ENCODE results near the gene TMEM39B. TPM values are rescaled to one million over a fixed set of nuclear protein-coding genes. Genes with fewer than 3 reads are reported as not detected.

TMEM39B gene
- total RNA-seq, 1 donor from 2014 or later = 5.2 TPM

DNA sequence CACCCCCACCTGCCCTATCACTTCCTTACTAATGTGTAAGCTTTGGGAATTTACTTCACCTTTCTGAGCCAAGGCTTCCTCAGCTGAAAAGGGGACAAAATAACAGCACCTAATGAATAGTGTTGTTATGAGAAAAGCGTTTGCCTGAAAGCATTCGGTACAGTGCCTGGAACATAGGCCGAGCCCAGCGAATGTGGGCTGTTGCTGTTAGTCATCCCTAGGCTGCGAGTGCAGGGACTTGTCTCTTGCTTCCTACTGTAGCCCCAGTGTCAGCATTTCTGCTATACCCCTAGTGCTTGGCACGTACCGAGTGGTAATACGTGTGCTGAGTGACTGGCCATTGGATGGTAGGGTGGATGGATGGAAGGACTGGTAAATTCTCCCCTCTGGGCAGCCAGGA is 18.4 kb downstream of the TMEM39B start:
- H3K4me3 ChIP-seq (ENCODE audit: low read depth, low read length) = no peak overlapping the region
- peaks cover 4% of the 10 kb centered on the region for H3K36me3 ChIP-seq (ENCODE audit: control insufficient read depth, insufficient read depth, low read length)
- no peak for DNase-seq (ENCODE audit: low read depth)
- TF ChIP-seq, protein P1, sequence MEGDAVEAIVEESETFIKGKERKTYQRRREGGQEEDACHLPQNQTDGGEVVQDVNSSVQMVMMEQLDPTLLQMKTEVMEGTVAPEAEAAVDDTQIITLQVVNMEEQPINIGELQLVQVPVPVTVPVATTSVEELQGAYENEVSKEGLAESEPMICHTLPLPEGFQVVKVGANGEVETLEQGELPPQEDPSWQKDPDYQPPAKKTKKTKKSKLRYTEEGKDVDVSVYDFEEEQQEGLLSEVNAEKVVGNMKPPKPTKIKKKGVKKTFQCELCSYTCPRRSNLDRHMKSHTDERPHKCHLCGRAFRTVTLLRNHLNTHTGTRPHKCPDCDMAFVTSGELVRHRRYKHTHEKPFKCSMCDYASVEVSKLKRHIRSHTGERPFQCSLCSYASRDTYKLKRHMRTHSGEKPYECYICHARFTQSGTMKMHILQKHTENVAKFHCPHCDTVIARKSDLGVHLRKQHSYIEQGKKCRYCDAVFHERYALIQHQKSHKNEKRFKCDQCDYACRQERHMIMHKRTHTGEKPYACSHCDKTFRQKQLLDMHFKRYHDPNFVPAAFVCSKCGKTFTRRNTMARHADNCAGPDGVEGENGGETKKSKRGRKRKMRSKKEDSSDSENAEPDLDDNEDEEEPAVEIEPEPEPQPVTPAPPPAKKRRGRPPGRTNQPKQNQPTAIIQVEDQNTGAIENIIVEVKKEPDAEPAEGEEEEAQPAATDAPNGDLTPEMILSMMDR (IDR thresholded peaks at IDR 0.05; ENCODE audit: insufficient read depth, low read length, poor library complexity, severe bottlenecking) = no peak
- no peaks in the 10 kb centered on the region for H3K27me3 ChIP-seq (ENCODE audit: control insufficient read depth, insufficient read depth, low read length)

DNA sequence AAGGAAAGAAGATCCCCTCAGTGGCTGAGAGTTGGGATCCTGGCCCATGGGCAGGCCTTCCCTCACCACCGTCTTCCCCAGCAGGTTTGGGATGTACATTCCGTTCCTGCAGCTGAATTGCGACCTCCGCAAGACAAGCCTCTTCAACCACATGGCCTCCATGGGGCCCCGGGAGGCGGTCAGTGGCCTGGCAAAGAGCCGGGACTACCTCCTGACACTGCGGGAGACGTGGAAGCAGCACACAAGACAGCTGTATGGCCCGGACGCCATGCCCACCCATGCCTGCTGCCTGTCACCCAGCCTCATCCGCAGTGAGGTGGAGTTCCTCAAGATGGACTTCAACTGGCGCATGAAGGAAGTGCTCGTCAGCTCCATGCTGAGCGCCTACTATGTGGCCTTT is 18.9 kb downstream of the TMEM39B start:
- no peak for DNase-seq (ENCODE audit: low read depth)
- Histone ChIP-seq H3K4me3 (ENCODE audit: low read depth, low read length) (no peak overlapping the region), H3K36me3 (ENCODE audit: control insufficient read depth, insufficient read depth, low read length) (peaks cover 4% of the 10 kb centered on the region), H3K27me3 (ENCODE audit: control insufficient read depth, insufficient read depth, low read length) (no peaks in the 10 kb centered on the region)
- TF ChIP-seq, protein P1 (IDR thresholded peaks at IDR 0.05; ENCODE audit: insufficient read depth, low read length, poor library complexity, severe bottlenecking) = no peak

DNA sequence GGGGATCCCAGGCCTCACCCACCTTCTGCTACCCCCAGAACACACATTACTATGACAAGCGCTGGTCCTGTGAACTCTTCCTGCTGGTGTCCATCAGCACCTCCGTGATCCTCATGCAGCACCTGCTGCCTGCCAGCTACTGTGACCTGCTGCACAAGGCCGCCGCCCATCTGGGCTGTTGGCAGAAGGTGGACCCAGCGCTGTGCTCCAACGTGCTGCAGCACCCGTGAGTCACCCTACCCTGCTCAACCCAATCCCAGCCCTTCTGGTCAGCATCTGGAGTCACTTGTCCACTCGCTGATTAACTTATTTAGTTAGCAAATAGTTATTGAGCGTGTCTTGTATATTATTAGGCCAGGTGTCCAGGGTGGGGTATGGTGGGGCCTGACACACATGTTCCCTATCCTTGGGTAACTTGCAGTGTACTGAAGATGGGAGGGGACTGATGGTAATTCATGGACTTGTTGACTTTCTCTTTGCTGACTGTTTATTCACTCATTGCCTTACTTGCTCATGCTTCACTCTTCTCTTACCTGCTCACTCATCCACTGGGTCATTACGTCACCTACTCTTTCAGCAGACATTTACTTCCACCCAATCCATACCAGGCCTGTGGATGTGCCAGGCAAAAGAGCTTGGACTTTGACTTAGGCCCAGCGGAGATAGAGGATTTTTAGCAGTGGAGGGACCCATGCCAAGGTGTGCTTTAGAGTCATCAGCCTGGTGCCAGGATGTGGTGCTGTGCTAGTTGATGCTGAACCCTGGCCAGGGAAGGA is 22.2 kb downstream of the TMEM39B start:
- Histone ChIP-seq H3K36me3 (ENCODE audit: control insufficient read depth, insufficient read depth, low read length) (peaks cover 4% of the 10 kb centered on the region), H3K4me3 (ENCODE audit: low read depth, low read length) (no peak overlapping the region), H3K27me3 (ENCODE audit: control insufficient read depth, insufficient read depth, low read length) (no peaks in the 10 kb centered on the region)
- DNase-seq (ENCODE audit: low read depth) = no peak
- TF ChIP-seq, protein P1 (IDR thresholded peaks at IDR 0.05; ENCODE audit: insufficient read depth, low read length, poor library complexity, severe bottlenecking) = no peak

DNA sequence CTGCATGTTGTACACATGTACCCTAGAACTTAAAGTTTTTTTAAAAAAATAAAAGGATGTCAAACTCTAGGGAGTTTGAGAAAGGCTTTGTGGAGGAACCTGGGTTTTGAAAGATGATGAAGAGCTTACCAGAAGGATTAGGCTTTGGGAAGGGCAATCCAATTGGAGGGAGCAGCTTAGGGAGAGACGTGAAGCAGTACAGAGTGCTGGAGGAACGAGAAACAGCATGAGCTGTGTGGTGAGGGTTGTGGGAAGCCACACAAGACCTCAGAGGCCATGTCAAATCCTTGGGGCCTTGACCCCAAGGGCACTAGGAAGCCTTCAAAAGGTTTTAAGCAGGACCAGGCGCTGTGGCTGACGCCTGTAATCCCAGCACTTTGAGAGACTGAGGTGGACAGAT is 26.7 kb downstream of the TMEM39B start:
- DNase-seq (ENCODE audit: low read depth) = no peak
- no peaks in the 10 kb centered on the region for H3K27me3 ChIP-seq (ENCODE audit: control insufficient read depth, insufficient read depth, low read length)
- TF ChIP-seq, protein P1 (IDR thresholded peaks at IDR 0.05; ENCODE audit: insufficient read depth, low read length, poor library complexity, severe bottlenecking) = no peak
- H3K4me3 ChIP-seq (ENCODE audit: low read depth, low read length) = no peak overlapping the region
- peaks cover 6% of the 10 kb centered on the region for H3K36me3 ChIP-seq (ENCODE audit: control insufficient read depth, insufficient read depth, low read length)

DNA sequence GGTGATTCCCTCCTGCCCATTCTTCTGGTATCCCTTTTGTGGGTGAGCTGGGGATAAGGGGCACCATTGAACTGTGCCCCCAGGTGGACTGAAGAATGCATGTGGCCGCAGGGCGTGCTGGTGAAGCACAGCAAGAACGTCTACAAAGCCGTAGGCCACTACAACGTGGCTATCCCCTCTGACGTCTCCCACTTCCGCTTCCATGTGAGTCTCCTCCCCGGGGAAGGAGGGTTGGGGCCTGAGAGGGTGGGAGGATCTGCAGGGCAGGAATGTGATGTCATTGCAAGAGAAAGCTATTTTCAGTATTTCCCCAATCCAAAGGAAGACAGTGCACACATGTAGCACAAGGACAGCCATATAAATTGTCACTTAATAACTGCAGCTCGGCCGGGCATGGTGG is 27.6 kb downstream of the TMEM39B start:
- Histone ChIP-seq H3K27me3 (ENCODE audit: control insufficient read depth, insufficient read depth, low read length) (no peaks in the 10 kb centered on the region), H3K4me3 (ENCODE audit: low read depth, low read length) (no peak overlapping the region), H3K36me3 (ENCODE audit: control insufficient read depth, insufficient read depth, low read length) (peaks cover 3% of the 10 kb centered on the region)
- DNase-seq (ENCODE audit: low read depth) = no peak
- TF ChIP-seq, protein P1 (IDR thresholded peaks at IDR 0.05; ENCODE audit: insufficient read depth, low read length, poor library complexity, severe bottlenecking) = no peak
